ENCODE measurements around the gene IGFBP5. TPM values are rescaled to one million over a fixed set of nuclear protein-coding genes. Genes with fewer than 3 reads are reported as not detected.

The IGFBP5 gene
- total RNA-seq, 5 donors from 2014 or later (not counting 1 experiment from before 2014, with no cell fraction given), result 3.3 to 6.6 (median 4.1) TPM; not detected in 2

GRCh38 chr2:216698293-216698692 lies 2.9 kb upstream of the IGFBP5 start:
- CTCF ChIA-PET, result interaction anchor here (1.0 to 1.1 kb wide), 2 partner anchors 12 to 468 kb away, joined by 3 to 4 read pairs; no protein-coding TSS in a partner anchor
- H3K36me3 Mint-ChIP-seq, result no peaks in the 10 kb centered on the region
- Histone ChIP-seq H3K9me3 (no peaks in the 10 kb centered on the region), H3K4me3 (ENCODE audit: control insufficient read depth in 1 of 2, extremely low read depth in 1 of 2, low read length in 1 of 2) (no peak overlapping the region), H3K27me3 (replicated peaks in 1 of 2; ENCODE audit: control insufficient read depth in 2 of 2, extremely low read depth in 1 of 2, insufficient read depth in 2 of 2, low read length in 1 of 2) (peaks cover 0 to 38% of the 10 kb centered on the region in 2 experiments), H3K36me3 (ENCODE audit: control insufficient read depth in 2 of 2, extremely low read depth in 1 of 2, insufficient read depth in 1 of 2, low read length in 1 of 2) (no peaks in the 10 kb centered on the region), H3K4me1 (ENCODE audit: control insufficient read depth in 1 of 2, extremely low read depth in 1 of 2, insufficient read depth in 2 of 2, low read length in 2 of 2) (peaks cover 6 to 21% of the 10 kb centered on the region in 2 experiments), H3K27ac (ENCODE audit: low read length) (no peak overlapping the region)
- H3K4me1 Mint-ChIP-seq, result peaks cover 12 to 25% (median 14%) of the 10 kb centered on the region in 3 donors
- ATAC-seq (replicated peaks in 1 of 4) (no peak), DNase-seq (no peak)
- no CpG with 5 or more reads among the region's 6 CpGs for WGBS (ENCODE audit: insufficient coverage)
- no peaks in the 10 kb centered on the region for H3K9me3 Mint-ChIP-seq
- H3K27ac Mint-ChIP-seq, result no peak overlapping the region
- peaks cover 40 to 56% of the 10 kb centered on the region in 2 donors for H3K27me3 Mint-ChIP-seq
- H3K4me3 Mint-ChIP-seq, result no peak overlapping the region
- POLR2A ChIA-PET, result no interaction called here

- H3K4me3 Mint-ChIP-seq, result no peak overlapping the region
- H3K9me3 Mint-ChIP-seq, result no peaks in the 10 kb centered on the region
- Histone ChIP-seq H3K27me3 (replicated peaks in 1 of 2; ENCODE audit: control insufficient read depth in 2 of 2, extremely low read depth in 1 of 2, insufficient read depth in 2 of 2, low read length in 1 of 2) (peaks cover 0 to 51% of the 10 kb centered on the region in 2 experiments), H3K4me1 (ENCODE audit: control insufficient read depth in 1 of 2, extremely low read depth in 1 of 2, insufficient read depth in 2 of 2, low read length in 2 of 2) (peaks cover 6 to 34% of the 10 kb centered on the region in 2 experiments), H3K36me3 (ENCODE audit: control insufficient read depth in 2 of 2, extremely low read depth in 1 of 2, insufficient read depth in 1 of 2, low read length in 1 of 2) (no peaks in the 10 kb centered on the region), H3K4me3 (ENCODE audit: control insufficient read depth in 1 of 2, extremely low read depth in 1 of 2, low read length in 1 of 2) (no peak overlapping the region), H3K27ac (ENCODE audit: low read length) (no peak overlapping the region), H3K9me3 (no peaks in the 10 kb centered on the region)
- H3K36me3 Mint-ChIP-seq, result no peaks in the 10 kb centered on the region
- CTCF ChIA-PET, result interaction anchor here (0.6 to 1.1 kb wide), 3 partner anchors 11 to 1016 kb away, joined by 3 to 5 read pairs (median 3); no protein-coding TSS in a partner anchor
- peak in 1 of 35 experiments; percentile 18 for DNase-seq
- WGBS (ENCODE audit: insufficient coverage), result 75% methylated on average over 2 of the region's 7 CpGs
- POLR2A ChIA-PET, result no interaction called here
- no peak for ATAC-seq (replicated peaks in 1 of 4)
- peaks cover 22 to 37% (median 26%) of the 10 kb centered on the region in 3 donors for H3K4me1 Mint-ChIP-seq
- peaks cover 40 to 63% of the 10 kb centered on the region in 2 donors for H3K27me3 Mint-ChIP-seq
- no peak overlapping the region for H3K27ac Mint-ChIP-seq
Measured at GRCh38 chr2:216696751-216697560, 1.6 kb upstream of the IGFBP5 start.

GRCh38 chr2:216696321-216696720 lies 972 bp upstream of the IGFBP5 start:
- DNase-seq (no peak), ATAC-seq (replicated peaks in 1 of 4) (no peak)
- Mint-ChIP-seq H3K4me1 (peaks cover 24 to 43% (median 31%) of the 10 kb centered on the region in 3 donors), H3K27ac (no peak overlapping the region), H3K36me3 (no peaks in the 10 kb centered on the region), H3K9me3 (no peaks in the 10 kb centered on the region), H3K4me3 (no peak overlapping the region), H3K27me3 (peaks cover 39 to 63% of the 10 kb centered on the region in 2 donors)
- ChIA-PET POLR2A (no interaction called here), CTCF (interaction anchor here in 1 of 2 donors (0.5 to 0.6 kb wide), 2 partner anchors 14 kb away, joined by 3 to 5 read pairs; no protein-coding TSS in a partner anchor)
- Histone ChIP-seq H3K27ac (ENCODE audit: low read length) (no peak overlapping the region), H3K4me1 (ENCODE audit: control insufficient read depth in 1 of 2, extremely low read depth in 1 of 2, insufficient read depth in 2 of 2, low read length in 2 of 2) (peaks cover 6 to 40% of the 10 kb centered on the region in 2 experiments), H3K4me3 (ENCODE audit: control insufficient read depth in 1 of 2, extremely low read depth in 1 of 2, low read length in 1 of 2) (no peak overlapping the region), H3K36me3 (ENCODE audit: control insufficient read depth in 2 of 2, extremely low read depth in 1 of 2, insufficient read depth in 1 of 2, low read length in 1 of 2) (no peaks in the 10 kb centered on the region), H3K27me3 (replicated peaks in 1 of 2; ENCODE audit: control insufficient read depth in 2 of 2, extremely low read depth in 1 of 2, insufficient read depth in 2 of 2, low read length in 1 of 2) (peaks cover 0 to 55% of the 10 kb centered on the region in 2 experiments), H3K9me3 (no peaks in the 10 kb centered on the region)
- 80% methylated on average over 1 of the region's 1 CpG for WGBS (ENCODE audit: insufficient coverage)

GRCh38 chr2:216694826-216695217 lies 527 bp downstream of the IGFBP5 start:
- H3K36me3 ChIP-seq (ENCODE audit: control insufficient read depth in 2 of 2, extremely low read depth in 1 of 2, insufficient read depth in 1 of 2, low read length in 1 of 2), result no peaks in the 10 kb centered on the region
- H3K4me3 Mint-ChIP-seq, result peak overlapping the region in 2 of 3 donors; percentile 25 to 89
- H3K36me3 Mint-ChIP-seq, result no peaks in the 10 kb centered on the region
- H3K27me3 Mint-ChIP-seq, result peaks cover 48 to 73% of the 10 kb centered on the region in 2 donors
- no peaks in the 10 kb centered on the region for H3K9me3 Mint-ChIP-seq
- H3K27ac ChIP-seq (ENCODE audit: low read length), result no peak overlapping the region
- ATAC-seq (replicated peaks in 1 of 4), result no peak
- DNase-seq, result no peak
- 14% methylated on average over 1 of the region's 10 CpGs for WGBS (ENCODE audit: insufficient coverage)
- H3K4me1 Mint-ChIP-seq, result peaks cover 28 to 48% (median 35%) of the 10 kb centered on the region in 3 donors
- CTCF ChIA-PET, result interaction anchor here (0.6 to 1.0 kb wide), 5 partner anchors 9 to 1005 kb away, joined by 3 to 4 read pairs (median 4); no protein-coding TSS in a partner anchor
- H3K27ac Mint-ChIP-seq, result no peak overlapping the region
- peaks cover 8 to 46% of the 10 kb centered on the region in 2 experiments for H3K4me1 ChIP-seq (ENCODE audit: control insufficient read depth in 1 of 2, extremely low read depth in 1 of 2, insufficient read depth in 2 of 2, low read length in 2 of 2)
- peak overlapping the region in 1 of 2 donors; percentile 80 for H3K4me3 ChIP-seq (ENCODE audit: control insufficient read depth in 1 of 2, extremely low read depth in 1 of 2, low read length in 1 of 2)
- H3K9me3 ChIP-seq, result no peaks in the 10 kb centered on the region
- POLR2A ChIA-PET, result no interaction called here
- peaks cover 0 to 67% of the 10 kb centered on the region in 2 experiments for H3K27me3 ChIP-seq (replicated peaks in 1 of 2; ENCODE audit: control insufficient read depth in 2 of 2, extremely low read depth in 1 of 2, insufficient read depth in 2 of 2, low read length in 1 of 2)

- H3K9me3 ChIP-seq, result no peaks in the 10 kb centered on the region
- peaks cover 28 to 48% (median 35%) of the 10 kb centered on the region in 3 donors for H3K4me1 Mint-ChIP-seq
- DNase-seq (peak in 24 of 35 experiments; percentile 5 to 51 (median 29)), ATAC-seq (replicated peaks in 1 of 4) (peak; percentile 33 to 37 (median 36))
- no peaks in the 10 kb centered on the region for H3K36me3 Mint-ChIP-seq
- peaks cover 54 to 79% of the 10 kb centered on the region in 2 donors for H3K27me3 Mint-ChIP-seq
- CTCF ChIA-PET, result interaction anchor here (0.6 to 1.0 kb wide), 4 partner anchors 9 to 1092 kb away, joined by 3 to 5 read pairs (median 4); no protein-coding TSS in a partner anchor
- POLR2A ChIA-PET, result no interaction called here
- no peak overlapping the region for H3K27ac ChIP-seq (ENCODE audit: low read length)
- peaks cover 0 to 71% of the 10 kb centered on the region in 2 experiments for H3K27me3 ChIP-seq (replicated peaks in 1 of 2; ENCODE audit: control insufficient read depth in 2 of 2, extremely low read depth in 1 of 2, insufficient read depth in 2 of 2, low read length in 1 of 2)
- peak overlapping the region in 1 of 2 donors; percentile 80 for H3K4me3 ChIP-seq (ENCODE audit: control insufficient read depth in 1 of 2, extremely low read depth in 1 of 2, low read length in 1 of 2)
- H3K4me3 Mint-ChIP-seq, result peak overlapping the region; percentile 31 to 89 (median 59)
- H3K36me3 ChIP-seq (ENCODE audit: control insufficient read depth in 2 of 2, extremely low read depth in 1 of 2, insufficient read depth in 1 of 2, low read length in 1 of 2), result no peaks in the 10 kb centered on the region
- peaks cover 8 to 46% of the 10 kb centered on the region in 2 experiments for H3K4me1 ChIP-seq (ENCODE audit: control insufficient read depth in 1 of 2, extremely low read depth in 1 of 2, insufficient read depth in 2 of 2, low read length in 2 of 2)
- H3K9me3 Mint-ChIP-seq, result no peaks in the 10 kb centered on the region
- H3K27ac Mint-ChIP-seq, result no peak overlapping the region
- under 1% methylated on average over 44 of the region's 59 CpGs for WGBS (ENCODE audit: insufficient coverage)
Measured at GRCh38 chr2:216694082-216694825, 1.1 kb downstream of the IGFBP5 start.

Measured in T-cell (primary cell).